HEK293 (cell line): ENCODE results near the gene ST6GALNAC6.

Experiments used
- PRDM1 ChIP-seq: fragments of 450-650 bp; formaldehyde crosslinking; IDR thresholded peaks from 2 replicates; pipeline ENCODE4; 2016; ENCODE audit warnings: missing biosample characterization, missing genetic modification characterization
- TRIM28 ChIP-seq: IDR thresholded peaks from 2 replicates; pipeline ENCODE4 v1.6.1; 2011; ENCODE audit warnings: low read length, control low read depth, borderline replicate concordance
- ZBTB1 ChIP-seq: fragments of 450-650 bp; formaldehyde crosslinking; IDR thresholded peaks from 2 replicates; pipeline ENCODE4 v1.5.1; 2016; ENCODE audit warnings: missing biosample characterization, missing genetic modification characterization
- ZNF133 ChIP-seq: fragments of 450-650 bp; formaldehyde crosslinking; IDR thresholded peaks from 2 replicates; pipeline ENCODE4 v1.5.1; 2016; ENCODE audit warnings: missing biosample characterization, missing genetic modification characterization
- ZNF24 ChIP-seq: fragments of 450-650 bp; formaldehyde crosslinking; IDR thresholded peaks from 2 replicates; pipeline ENCODE4 v1.5.1; 2016; ENCODE audit warnings: missing biosample characterization, missing genetic modification characterization
- ZNF623 ChIP-seq: fragments of 450-650 bp; formaldehyde crosslinking; IDR thresholded peaks from 2 replicates; pipeline ENCODE4 v1.5.1; 2016; ENCODE audit warnings: missing biosample characterization, missing genetic modification characterization
- ZNF747 ChIP-seq: fragments of 450-650 bp; formaldehyde crosslinking; IDR thresholded peaks from 2 replicates; pipeline ENCODE4 v1.5.1; 2016; ENCODE audit warnings: missing biosample characterization, missing genetic modification characterization
- TF ChIP-seq, protein P1 (sequence below): fragments of 450-650 bp; formaldehyde crosslinking; IDR thresholded peaks from 2 replicates; pipeline ENCODE4 v1.5.1; 2016; ENCODE audit warnings: missing biosample characterization, missing genetic modification characterization
- TF ChIP-seq, protein P2 (sequence below): IDR thresholded peaks from 2 replicates; pipeline ENCODE4 v1.6.1; 2011; ENCODE audit warnings: mild to moderate bottlenecking, low read depth, low read length, borderline replicate concordance

DNA sequence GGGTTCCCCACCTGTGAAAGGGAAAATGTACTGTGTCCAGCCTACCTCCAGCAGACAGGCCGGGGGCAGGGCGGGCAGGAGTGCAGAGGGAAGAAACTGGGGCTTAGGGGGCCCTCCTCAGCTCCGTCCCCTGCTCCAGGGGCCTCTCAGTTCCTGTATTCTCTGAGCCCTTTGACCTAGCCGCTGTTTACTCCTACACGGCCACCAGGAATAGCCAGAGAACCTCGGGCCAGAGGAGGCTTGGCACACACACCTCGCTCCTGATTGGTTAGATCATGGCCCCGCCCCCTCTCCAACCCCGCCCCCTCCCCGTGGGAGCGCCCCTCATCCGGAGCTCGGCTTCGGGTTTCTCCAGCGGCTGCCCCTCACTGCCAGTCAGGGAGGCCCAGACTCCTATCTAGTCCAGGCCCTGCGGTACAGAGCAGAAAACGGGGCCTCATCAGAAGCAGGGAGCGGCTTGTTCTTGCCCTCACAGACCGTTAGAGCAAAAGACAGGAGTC is 2.2 kb downstream of the ST6GALNAC6 start:
- TF ChIP-seq, protein P1, sequence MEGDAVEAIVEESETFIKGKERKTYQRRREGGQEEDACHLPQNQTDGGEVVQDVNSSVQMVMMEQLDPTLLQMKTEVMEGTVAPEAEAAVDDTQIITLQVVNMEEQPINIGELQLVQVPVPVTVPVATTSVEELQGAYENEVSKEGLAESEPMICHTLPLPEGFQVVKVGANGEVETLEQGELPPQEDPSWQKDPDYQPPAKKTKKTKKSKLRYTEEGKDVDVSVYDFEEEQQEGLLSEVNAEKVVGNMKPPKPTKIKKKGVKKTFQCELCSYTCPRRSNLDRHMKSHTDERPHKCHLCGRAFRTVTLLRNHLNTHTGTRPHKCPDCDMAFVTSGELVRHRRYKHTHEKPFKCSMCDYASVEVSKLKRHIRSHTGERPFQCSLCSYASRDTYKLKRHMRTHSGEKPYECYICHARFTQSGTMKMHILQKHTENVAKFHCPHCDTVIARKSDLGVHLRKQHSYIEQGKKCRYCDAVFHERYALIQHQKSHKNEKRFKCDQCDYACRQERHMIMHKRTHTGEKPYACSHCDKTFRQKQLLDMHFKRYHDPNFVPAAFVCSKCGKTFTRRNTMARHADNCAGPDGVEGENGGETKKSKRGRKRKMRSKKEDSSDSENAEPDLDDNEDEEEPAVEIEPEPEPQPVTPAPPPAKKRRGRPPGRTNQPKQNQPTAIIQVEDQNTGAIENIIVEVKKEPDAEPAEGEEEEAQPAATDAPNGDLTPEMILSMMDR (tag by site-specific recombination): no peak
- TF ChIP-seq ZNF623 (tag by site-specific recombination) (no peak), ZNF24 (no peak), TRIM28 (no peak), ZNF133 (tag by site-specific recombination) (no peak), PRDM1 (tag by site-specific recombination) (no peak), ZNF747 (tag by site-specific recombination) (no peak), ZBTB1 (tag by site-specific recombination) (no peak)
- TF ChIP-seq, protein P2, sequence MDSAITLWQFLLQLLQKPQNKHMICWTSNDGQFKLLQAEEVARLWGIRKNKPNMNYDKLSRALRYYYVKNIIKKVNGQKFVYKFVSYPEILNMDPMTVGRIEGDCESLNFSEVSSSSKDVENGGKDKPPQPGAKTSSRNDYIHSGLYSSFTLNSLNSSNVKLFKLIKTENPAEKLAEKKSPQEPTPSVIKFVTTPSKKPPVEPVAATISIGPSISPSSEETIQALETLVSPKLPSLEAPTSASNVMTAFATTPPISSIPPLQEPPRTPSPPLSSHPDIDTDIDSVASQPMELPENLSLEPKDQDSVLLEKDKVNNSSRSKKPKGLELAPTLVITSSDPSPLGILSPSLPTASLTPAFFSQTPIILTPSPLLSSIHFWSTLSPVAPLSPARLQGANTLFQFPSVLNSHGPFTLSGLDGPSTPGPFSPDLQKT: no peak
